K562 (cell line): ENCODE data around the gene PLRG1. TPM values are rescaled to one million over a fixed set of nuclear protein-coding genes. Genes with fewer than 3 reads are reported as not detected.
A peak's percentile ranks its signal among the peaks of the same experiment; 100 is the strongest.

Experiments used
- GATA2 ChIP-seq: sonication (generic); formaldehyde crosslinking; IDR thresholded peaks from 2 replicates; pipeline ENCODE4 v1.4.0; 2020; ENCODE audit warnings: mild to moderate bottlenecking, missing genetic modification reagents
- HDAC1 ChIP-seq, 2 experiments: fragments of 450-650 bp; IDR thresholded peaks; 2 replicates each; pipeline ENCODE4 v1.6.1; 2016 to 2017; ENCODE audit warnings: inconsistent platforms in 1 of 2, mild to moderate bottlenecking in 1 of 2, moderate library complexity in 1 of 2
- LCOR ChIP-seq: sonication (generic); formaldehyde crosslinking; IDR thresholded peaks from 2 replicates; pipeline ENCODE4 v1.8.0; 2022; ENCODE audit warnings: mild to moderate bottlenecking, missing genetic modification reagents
- MEIS2 ChIP-seq: fragments of 450-650 bp; IDR thresholded peaks from 2 replicates; pipeline ENCODE4 v1.6.1; 2014; ENCODE audit warnings: mild to moderate bottlenecking; ENCODE audit not compliant: partially characterized antibody
- NCOA1 ChIP-seq: fragments of 450-650 bp; IDR thresholded peaks from 2 replicates; pipeline ENCODE4 v1.6.1; 2016; ENCODE audit warnings: low read depth
- NR2F6 ChIP-seq: fragments of 450-650 bp; formaldehyde crosslinking; IDR thresholded peaks from 2 replicates; pipeline ENCODE4 v1.4.0; 2020; ENCODE audit warnings: mild to moderate bottlenecking
- POLR2A ChIP-seq: fragments of 450-650 bp; conservative IDR thresholded peaks from 2 replicates; pipeline ENCODE4 v1.6.1; 2016
- POLR2B ChIP-seq: fragments of 450-650 bp; IDR thresholded peaks from 2 replicates; pipeline ENCODE4 v1.6.1; 2018; ENCODE audit warnings: low read depth; ENCODE audit not compliant: partially characterized antibody
- SUPT5H ChIP-seq: fragments of 450-650 bp; IDR thresholded peaks from 2 replicates; pipeline ENCODE4 v1.6.1; 2016
- TBP ChIP-seq: optimal IDR thresholded peaks from 2 replicates; pipeline ENCODE3; 2011; ENCODE audit warnings: low read depth, low read length, improper control_type of control experiment
- TEAD2 ChIP-seq: fragments of 450-650 bp; IDR thresholded peaks from 2 replicates; pipeline ENCODE4 v1.6.1; 2016; ENCODE audit warnings: missing genetic modification characterization, control low read depth, missing compliant biosample characterization
- TSC22D4 ChIP-seq: fragments of 450-650 bp; IDR thresholded peaks from 2 replicates; pipeline ENCODE4 v1.6.1; 2016; ENCODE audit warnings: missing genetic modification characterization, missing biosample characterization, control low read depth
- ZNF311 ChIP-seq: fragments of 250-450 bp; sonication (Bioruptor Pico); IDR thresholded peaks from 2 replicates; pipeline ENCODE4 v1.4.0; 2020; ENCODE audit warnings: mild to moderate bottlenecking, moderate library complexity
- polyA plus RNA-seq, 8 experiments: library from polyadenylated mRNA; depleted of rRNA in 4 of 8; stranded (reverse) in 5 of 8; unstranded in 3 of 8; fragments of >200 nt; fragmentation: Nextera tagmentation in 2 of 8; fragmentation: Illumina TruSeq in 1 of 8; extraction: Ambion mirVana in 2 of 8; extraction: Trizol in 1 of 8; gene quantifications; 2 replicates each; pipeline versions ENCODE4 v1.2.1 to v1.2.3, GENCODE V29; 2011 to 2014; ENCODE audit warnings: inconsistent platforms in 1 of 8, missing spikeins in 1 of 8
- total RNA-seq, 7 experiments: library from RNA; depleted of rRNA in 6 of 7; stranded (reverse); fragments of >200 nt in 6 of 7; fragmentation: Illumina TruSeq in 2 of 7; extraction: Trizol in 2 of 7; gene quantifications; 2 replicates each; pipeline versions ENCODE4 v1.2.1 to v1.2.3, GENCODE V29; 2011 to 2021; ENCODE audit warnings: low replicate concordance in 1 of 7
- TF ChIP-seq, protein P1 (sequence below): fragments of 450-650 bp; IDR thresholded peaks from 2 replicates; pipeline ENCODE4 v1.6.1; 2016; ENCODE audit warnings: low read depth
- TF ChIP-seq, protein P2 (sequence below): fragments of 450-650 bp; IDR thresholded peaks from 2 replicates; pipeline ENCODE4 v1.7.1; 2018; ENCODE audit warnings: mild to moderate bottlenecking, low read depth; ENCODE audit not compliant: partially characterized antibody

PLRG1 gene
- total and polyA plus RNA-seq, 9 of the 15 experiments (the other 6 are each of a cell fraction or from before 2014, with no cell fraction given) = 48.0 to 248 (median 120) TPM

DNA sequence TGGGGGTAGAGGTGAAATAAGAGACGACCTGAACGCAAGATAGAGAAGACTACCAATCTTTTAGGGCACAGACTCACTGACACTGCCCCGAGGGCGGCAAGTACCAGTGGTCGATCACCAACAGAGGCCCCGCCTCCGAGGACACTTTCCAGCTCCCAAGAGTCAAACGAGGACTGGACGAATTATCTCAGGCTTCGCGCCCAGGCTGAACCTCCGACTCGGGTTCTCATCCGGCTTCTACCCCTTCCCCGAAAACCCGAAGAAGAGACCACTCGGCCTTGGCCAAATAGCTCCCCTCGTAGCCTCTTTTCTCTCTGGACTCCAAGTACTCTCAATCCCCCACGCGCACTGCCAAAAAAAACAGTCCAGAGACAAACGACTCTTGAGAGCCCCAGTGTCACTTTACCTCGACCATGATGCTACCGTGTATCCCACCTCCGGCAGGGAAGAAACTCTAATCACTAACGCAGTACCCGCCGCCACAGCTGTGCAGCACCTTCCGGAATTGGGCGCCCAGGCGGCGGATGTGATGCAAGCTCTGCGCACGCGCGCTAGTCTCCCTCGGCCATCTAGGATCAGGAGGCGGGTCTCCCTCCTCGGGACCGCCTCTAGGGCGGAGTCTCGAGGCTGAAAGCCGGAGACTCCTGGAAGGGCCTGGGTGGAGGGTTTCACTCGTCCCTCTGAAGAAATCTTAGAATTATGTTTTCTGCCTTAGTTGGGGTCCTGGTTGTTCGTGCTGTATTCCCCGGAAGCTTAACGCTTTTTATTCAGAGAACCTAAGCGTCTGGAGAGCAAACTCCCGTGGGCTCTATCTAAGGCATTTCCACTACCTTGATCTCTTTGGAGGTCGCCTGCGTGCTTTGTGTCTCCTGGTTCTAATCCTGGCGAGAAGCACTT is at the start of gene PLRG1 (continued):
- TF ChIP-seq, protein P1, sequence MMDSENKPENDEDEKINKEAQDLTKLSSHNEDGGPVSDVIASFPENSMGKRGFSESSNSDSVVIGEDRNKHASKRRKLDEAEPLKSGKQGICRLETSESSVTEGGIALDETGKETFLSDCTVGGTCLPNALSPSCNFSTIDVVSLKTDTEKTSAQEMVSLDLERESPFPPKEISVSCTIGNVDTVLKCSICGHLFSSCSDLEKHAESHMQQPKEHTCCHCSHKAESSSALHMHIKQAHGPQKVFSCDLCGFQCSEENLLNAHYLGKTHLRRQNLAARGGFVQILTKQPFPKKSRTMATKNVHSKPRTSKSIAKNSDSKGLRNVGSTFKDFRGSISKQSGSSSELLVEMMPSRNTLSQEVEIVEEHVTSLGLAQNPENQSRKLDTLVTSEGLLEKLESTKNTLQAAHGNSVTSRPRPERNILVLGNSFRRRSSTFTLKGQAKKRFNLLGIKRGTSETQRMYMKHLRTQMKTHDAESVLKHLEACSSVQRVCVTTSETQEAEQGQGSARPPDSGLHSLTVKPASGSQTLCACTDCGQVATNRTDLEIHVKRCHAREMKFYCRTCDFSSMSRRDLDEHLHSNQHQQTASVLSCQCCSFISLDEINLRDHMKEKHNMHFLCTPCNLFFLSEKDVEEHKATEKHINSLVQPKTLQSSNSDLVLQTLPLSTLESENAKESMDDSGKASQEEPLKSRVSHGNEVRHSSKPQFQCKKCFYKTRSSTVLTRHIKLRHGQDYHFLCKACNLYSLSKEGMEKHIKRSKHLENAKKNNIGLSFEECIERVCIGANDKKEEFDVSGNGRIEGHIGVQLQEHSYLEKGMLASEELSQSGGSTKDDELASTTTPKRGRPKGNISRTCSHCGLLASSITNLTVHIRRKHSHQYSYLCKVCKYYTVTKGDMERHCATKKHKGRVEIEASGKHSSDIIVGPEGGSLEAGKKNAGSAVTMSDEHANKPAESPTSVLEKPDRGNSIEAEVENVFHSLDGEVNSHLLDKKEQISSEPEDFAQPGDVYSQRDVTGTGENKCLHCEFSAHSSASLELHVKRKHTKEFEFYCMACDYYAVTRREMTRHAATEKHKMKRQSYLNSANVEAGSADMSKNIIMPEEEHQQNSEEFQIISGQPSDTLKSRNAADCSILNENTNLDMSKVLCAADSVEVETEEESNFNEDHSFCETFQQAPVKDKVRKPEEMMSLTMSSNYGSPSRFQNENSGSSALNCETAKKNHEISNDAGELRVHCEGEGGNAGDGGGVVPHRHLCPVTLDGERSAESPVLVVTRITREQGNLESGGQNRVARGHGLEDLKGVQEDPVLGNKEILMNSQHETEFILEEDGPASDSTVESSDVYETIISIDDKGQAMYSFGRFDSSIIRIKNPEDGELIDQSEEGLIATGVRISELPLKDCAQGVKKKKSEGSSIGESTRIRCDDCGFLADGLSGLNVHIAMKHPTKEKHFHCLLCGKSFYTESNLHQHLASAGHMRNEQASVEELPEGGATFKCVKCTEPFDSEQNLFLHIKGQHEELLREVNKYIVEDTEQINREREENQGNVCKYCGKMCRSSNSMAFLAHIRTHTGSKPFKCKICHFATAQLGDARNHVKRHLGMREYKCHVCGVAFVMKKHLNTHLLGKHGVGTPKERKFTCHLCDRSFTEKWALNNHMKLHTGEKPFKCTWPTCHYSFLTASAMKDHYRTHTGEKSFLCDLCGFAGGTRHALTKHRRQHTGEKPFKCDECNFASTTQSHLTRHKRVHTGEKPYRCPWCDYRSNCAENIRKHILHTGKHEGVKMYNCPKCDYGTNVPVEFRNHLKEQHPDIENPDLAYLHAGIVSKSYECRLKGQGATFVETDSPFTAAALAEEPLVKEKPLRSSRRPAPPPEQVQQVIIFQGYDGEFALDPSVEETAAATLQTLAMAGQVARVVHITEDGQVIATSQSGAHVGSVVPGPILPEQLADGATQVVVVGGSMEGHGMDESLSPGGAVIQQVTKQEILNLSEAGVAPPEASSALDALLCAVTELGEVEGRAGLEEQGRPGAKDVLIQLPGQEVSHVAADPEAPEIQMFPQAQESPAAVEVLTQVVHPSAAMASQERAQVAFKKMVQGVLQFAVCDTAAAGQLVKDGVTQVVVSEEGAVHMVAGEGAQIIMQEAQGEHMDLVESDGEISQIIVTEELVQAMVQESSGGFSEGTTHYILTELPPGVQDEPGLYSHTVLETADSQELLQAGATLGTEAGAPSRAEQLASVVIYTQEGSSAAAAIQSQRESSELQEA = 0 out of 2 replicates have a peak, but pooled peaks have one; percentile 18
- TF ChIP-seq HDAC1 (IDR thresholded peaks at IDR 0.05) (peak in 1 of 2 experiments; percentile 87; a peak in 2 of 4 replicates), SUPT5H (peak; percentile 82), TBP (peak; percentile 45), POLR2B (peak; percentile 81), NCOA1 (peak; percentile 66; the same call in 1 of the 2 replicates), ZNF311 (CRISPR knock-in tag) (no peak), LCOR (CRISPR knock-in tag) (peak; percentile 91; the same call in 1 of the 2 replicates), MEIS2 (peak; percentile 63), POLR2A (peak; percentile 88), TEAD2 (tag) (no peak), NR2F6 (no peak), GATA2 (no peak), TSC22D4 (tag) (no peak)
- TF ChIP-seq, protein P2, sequence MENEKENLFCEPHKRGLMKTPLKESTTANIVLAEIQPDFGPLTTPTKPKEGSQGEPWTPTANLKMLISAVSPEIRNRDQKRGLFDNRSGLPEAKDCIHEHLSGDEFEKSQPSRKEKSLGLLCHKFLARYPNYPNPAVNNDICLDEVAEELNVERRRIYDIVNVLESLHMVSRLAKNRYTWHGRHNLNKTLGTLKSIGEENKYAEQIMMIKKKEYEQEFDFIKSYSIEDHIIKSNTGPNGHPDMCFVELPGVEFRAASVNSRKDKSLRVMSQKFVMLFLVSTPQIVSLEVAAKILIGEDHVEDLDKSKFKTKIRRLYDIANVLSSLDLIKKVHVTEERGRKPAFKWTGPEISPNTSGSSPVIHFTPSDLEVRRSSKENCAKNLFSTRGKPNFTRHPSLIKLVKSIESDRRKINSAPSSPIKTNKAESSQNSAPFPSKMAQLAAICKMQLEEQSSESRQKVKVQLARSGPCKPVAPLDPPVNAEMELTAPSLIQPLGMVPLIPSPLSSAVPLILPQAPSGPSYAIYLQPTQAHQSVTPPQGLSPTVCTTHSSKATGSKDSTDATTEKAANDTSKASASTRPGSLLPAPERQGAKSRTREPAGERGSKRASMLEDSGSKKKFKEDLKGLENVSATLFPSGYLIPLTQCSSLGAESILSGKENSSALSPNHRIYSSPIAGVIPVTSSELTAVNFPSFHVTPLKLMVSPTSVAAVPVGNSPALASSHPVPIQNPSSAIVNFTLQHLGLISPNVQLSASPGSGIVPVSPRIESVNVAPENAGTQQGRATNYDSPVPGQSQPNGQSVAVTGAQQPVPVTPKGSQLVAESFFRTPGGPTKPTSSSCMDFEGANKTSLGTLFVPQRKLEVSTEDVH = peak; percentile 35
